K562 (cell line): ENCODE data around the gene GTPBP2. TPM values are rescaled to one million over a fixed set of nuclear protein-coding genes. Genes with fewer than 3 reads are reported as not detected.

Source experiments
- CBX5 ChIP-seq: IDR thresholded peaks from 2 replicates; pipeline ENCODE4 v1.6.1; 2014; ENCODE audit warnings: low read depth, borderline replicate concordance
- CHAMP1 ChIP-seq: fragments of 450-650 bp; IDR thresholded peaks from 2 replicates; pipeline ENCODE4 v1.6.1; 2016; ENCODE audit warnings: mild to moderate bottlenecking
- CTCF ChIP-seq, 3 experiments: IDR thresholded peaks in 2 of 3; conservative IDR thresholded peaks in 1 of 3; 2 replicates each; pipeline ENCODE4 v1.5.1; 2011 to 2012; ENCODE audit warnings: low read length in 3 of 3, mild to moderate bottlenecking in 3 of 3, control low read depth in 2 of 3, improper control_type of control experiment in 1 of 3, inconsistent platforms in 1 of 3, low read depth in 1 of 3, mixed read lengths in 1 of 3, moderate library complexity in 1 of 3; ENCODE audit not compliant: insufficient read depth in 2 of 3
- HDAC1 ChIP-seq, 2 experiments: fragments of 450-650 bp; IDR thresholded peaks; 2 replicates each; pipeline ENCODE4 v1.6.1; 2016 to 2017; ENCODE audit warnings: inconsistent platforms in 1 of 2, mild to moderate bottlenecking in 1 of 2, moderate library complexity in 1 of 2
- HES1 ChIP-seq: fragments of 450-650 bp; IDR thresholded peaks from 2 replicates; pipeline ENCODE4 v1.6.1; 2016; ENCODE audit warnings: low read depth, mild to moderate bottlenecking, moderate library complexity
- JUN ChIP-seq, 2 experiments: sonication (generic) in 1 of 2; formaldehyde crosslinking in 1 of 2; IDR thresholded peaks; 2 replicates each; pipeline versions ENCODE4 v1.6.1 to v1.8.0; 2012 to 2022; ENCODE audit warnings: borderline replicate concordance in 2 of 2, mild to moderate bottlenecking in 2 of 2, improper control_type of control experiment in 1 of 2, low read depth in 1 of 2, low read length in 1 of 2, missing genetic modification reagents in 1 of 2
- MIER1 ChIP-seq: fragments of 450-650 bp; IDR thresholded peaks from 2 replicates; pipeline ENCODE4 v1.6.1; 2016; ENCODE audit warnings: antibody characterized with exemption, mild to moderate bottlenecking, low read depth
- MTA1 ChIP-seq: fragments of 450-650 bp; IDR thresholded peaks from 2 replicates; pipeline ENCODE4 v1.6.1; 2017; ENCODE audit warnings: borderline replicate concordance
- NKRF ChIP-seq: fragments of 450-650 bp; IDR thresholded peaks from 2 replicates; pipeline ENCODE4 v1.6.1; 2016; ENCODE audit warnings: borderline replicate concordance
- POLR2AphosphoS2 ChIP-seq: IDR thresholded peaks from 2 replicates; pipeline ENCODE4 v1.6.1; 2012; ENCODE audit warnings: low read length, improper control_type of control experiment
- SIN3B ChIP-seq: fragments of 450-650 bp; IDR thresholded peaks from 2 replicates; pipeline ENCODE4 v1.6.1; 2017; ENCODE audit warnings: low read depth, mild to moderate bottlenecking, moderate library complexity
- SP1 ChIP-seq: sonication (generic); formaldehyde crosslinking; IDR thresholded peaks from 2 replicates; pipeline ENCODE4 v1.8.1; 2022; ENCODE audit warnings: mild to moderate bottlenecking, missing genetic modification reagents
- SP2 ChIP-seq: IDR thresholded peaks from 2 replicates; pipeline ENCODE4 v1.6.1; 2011; ENCODE audit warnings: mild to moderate bottlenecking, low read depth, low read length, moderate library complexity; ENCODE audit not compliant: poor library complexity, severe bottlenecking; ENCODE audit errors: extremely low read depth
- TFE3 ChIP-seq: fragments of 450-650 bp; formaldehyde crosslinking; IDR thresholded peaks from 2 replicates; pipeline ENCODE4 v1.4.0; 2020; ENCODE audit warnings: mild to moderate bottlenecking, mixed read lengths
- ZFPM2 ChIP-seq: fragments of 250-450 bp; sonication (Bioruptor Pico); IDR thresholded peaks from 2 replicates; pipeline ENCODE4 v1.5.1; 2022; ENCODE audit warnings: mild to moderate bottlenecking
- ZNF3 ChIP-seq: fragments of 250-450 bp; sonication (Bioruptor Pico); IDR thresholded peaks from 2 replicates; pipeline ENCODE4 v1.5.0; 2021; ENCODE audit warnings: mild to moderate bottlenecking, moderate library complexity
- ZNF311 ChIP-seq: fragments of 250-450 bp; sonication (Bioruptor Pico); IDR thresholded peaks from 2 replicates; pipeline ENCODE4 v1.4.0; 2020; ENCODE audit warnings: mild to moderate bottlenecking, moderate library complexity
- ZNF699 ChIP-seq: fragments of 250-450 bp; sonication (Bioruptor Pico); IDR thresholded peaks from 2 replicates; pipeline ENCODE4 v1.8.0; 2021; ENCODE audit warnings: mild to moderate bottlenecking, moderate library complexity; ENCODE audit not compliant: insufficient replicate concordance
- ZNF77 ChIP-seq: fragments of 250-450 bp; sonication (Bioruptor Pico); IDR thresholded peaks from 2 replicates; pipeline ENCODE4 v1.5.0; 2020
- polyA plus RNA-seq, 8 experiments: library from polyadenylated mRNA; depleted of rRNA in 4 of 8; stranded (reverse) in 5 of 8; unstranded in 3 of 8; fragments of >200 nt; fragmentation: Nextera tagmentation in 2 of 8; fragmentation: Illumina TruSeq in 1 of 8; extraction: Ambion mirVana in 2 of 8; extraction: Trizol in 1 of 8; gene quantifications; 2 replicates each; pipeline versions ENCODE4 v1.2.1 to v1.2.3, GENCODE V29; 2011 to 2014; ENCODE audit warnings: inconsistent platforms in 1 of 8, missing spikeins in 1 of 8
- total RNA-seq, 7 experiments: library from RNA; depleted of rRNA in 6 of 7; stranded (reverse); fragments of >200 nt in 6 of 7; fragmentation: Illumina TruSeq in 2 of 7; extraction: Trizol in 2 of 7; gene quantifications; 2 replicates each; pipeline versions ENCODE4 v1.2.1 to v1.2.3, GENCODE V29; 2011 to 2021; ENCODE audit warnings: low replicate concordance in 1 of 7

Gene GTPBP2
- total and polyA plus RNA-seq, 9 of the 15 experiments (the other 6 are each of a cell fraction or from before 2014, with no cell fraction given) = 48.4 to 196 (median 111) TPM

- TF ChIP-seq JUN (IDR thresholded peaks at IDR 0.05; ENCODE audit: borderline replicate concordance, low read depth, low read length) = no peak
- TF ChIP-seq JUN (CRISPR knock-in tag; IDR thresholded peaks at IDR 0.05; ENCODE audit: borderline replicate concordance) = 0 out of 2 replicates have a peak, but pooled peaks have one; percentile 21
- TF ChIP-seq ZNF699 (CRISPR knock-in tag) = no peak
- TF ChIP-seq HDAC1 (IDR thresholded peaks at IDR 0.05) = no peak
- no peak for TF ChIP-seq TFE3
- TF ChIP-seq CTCF (IDR thresholded peaks at IDR 0.05 in 2 of 3, conservative IDR thresholded peaks at IDR 0.05 in 1 of 3; ENCODE audit: insufficient read depth in 2 of 3, low read depth in 1 of 3, low read length in 3 of 3) = no peak
- peak; percentile 16; the same call in 1 of the 2 replicates for TF ChIP-seq POLR2AphosphoS2
- no peak for TF ChIP-seq ZNF77 (CRISPR knock-in tag)
- no peak for TF ChIP-seq MIER1
- TF ChIP-seq MTA1 = no peak
- no peak for TF ChIP-seq ZFPM2 (CRISPR knock-in tag)
- TF ChIP-seq ZNF3 (CRISPR knock-in tag) = no peak
- no peak for TF ChIP-seq SIN3B
- no peak for TF ChIP-seq ZNF311 (CRISPR knock-in tag)
- TF ChIP-seq CHAMP1 = no peak
- TF ChIP-seq SP1 (CRISPR knock-in tag) = no peak
- no peak for TF ChIP-seq HES1
- TF ChIP-seq NKRF = no peak
- no peak for TF ChIP-seq CBX5
- TF ChIP-seq SP2 = no peak
Measured at GRCh38 chr6:43621078-43621835, 7.8 kb downstream of the GTPBP2 start (continued).
